NCI-H2029 (cell line): ENCODE measurements around the gene AVPR2.

Experiments
- DNase-seq: peaks from one replicate; lab custom pipeline; 2025; lab: John Stamatoyannopoulos, UW

The AVPR2 gene

GRCh38 chrX:153871451-153871850 lies 33.0 kb upstream of the AVPR2 start:
- no peak for DNase-seq

GRCh38 chrX:153871946-153872878 lies 32.3 kb upstream of the AVPR2 start:
- no peak for DNase-seq

GRCh38 chrX:153873282-153874084 lies 31.0 kb upstream of the AVPR2 start:
- DNase-seq: no peak

GRCh38 chrX:153874085-153874365 lies 30.4 kb upstream of the AVPR2 start:
- no peak for DNase-seq

GRCh38 chrX:153874366-153875125 lies 29.9 kb upstream of the AVPR2 start:
- DNase-seq: no peak

- DNase-seq: no peak
Observed at GRCh38 chrX:153875391-153876111, 28.9 kb upstream of the AVPR2 start.

- no peak for DNase-seq
Observed at GRCh38 chrX:153876112-153876491, 28.4 kb upstream of the AVPR2 start.

GRCh38 chrX:153877571-153878261 lies 26.8 kb upstream of the AVPR2 start:
- DNase-seq: no peak

- no peak for DNase-seq
Observed at GRCh38 chrX:153878345-153878744, 26.1 kb upstream of the AVPR2 start.

GRCh38 chrX:153878969-153879653 lies 25.4 kb upstream of the AVPR2 start:
- no peak for DNase-seq

GRCh38 chrX:153879741-153880439 lies 24.6 kb upstream of the AVPR2 start:
- DNase-seq: no peak

GRCh38 chrX:153880440-153880815 lies 24.0 kb upstream of the AVPR2 start:
- DNase-seq: no peak

GRCh38 chrX:153881281-153881680 lies 23.2 kb upstream of the AVPR2 start:
- DNase-seq: no peak

- DNase-seq: no peak
Observed at GRCh38 chrX:153882086-153882498, 22.4 kb upstream of the AVPR2 start.

GRCh38 chrX:153882557-153882956 lies 21.9 kb upstream of the AVPR2 start:
- DNase-seq: no peak

GRCh38 chrX:153883163-153883843 lies 21.2 kb upstream of the AVPR2 start:
- no peak for DNase-seq

- DNase-seq: no peak
Observed at GRCh38 chrX:153884136-153884535, 20.3 kb upstream of the AVPR2 start.

GRCh38 chrX:153884590-153884989 lies 19.9 kb upstream of the AVPR2 start:
- no peak for DNase-seq

GRCh38 chrX:153885208-153885787 lies 19.2 kb upstream of the AVPR2 start:
- no peak for DNase-seq
